GM12892 (cell line): ENCODE measurements around the gene ENDOV.

Experiments used
- POLR2A ChIP-seq: IDR thresholded peaks from 2 replicates; pipeline ENCODE4 v1.6.1; 2011; ENCODE audit warnings: low read depth, low read length, control low read depth
- POLR2AphosphoS5 ChIP-seq: IDR thresholded peaks from 2 replicates; pipeline ENCODE4 v1.6.1; 2011; ENCODE audit warnings: low read depth, low read length, control low read depth
- TAF1 ChIP-seq: IDR thresholded peaks from 2 replicates; pipeline ENCODE4 v1.6.1; 2011; ENCODE audit warnings: low read depth, mild to moderate bottlenecking, control low read depth, low read length, borderline replicate concordance

- TF ChIP-seq POLR2A (no peak), TAF1 (no peak), POLR2AphosphoS5 (no peak)
Measured at GRCh38 chr17:80455336-80455710, 40.4 kb downstream of the ENDOV start.
